ENCODE data around the gene CMTM5.

CMTM5 gene

GRCh38 chr14:23404331-23404900 lies 27.6 kb downstream of the CMTM5 start:
- no peak for TF ChIP-seq CTCF (IDR thresholded peaks at IDR 0.05)
- H3K4me3 ChIP-seq (ENCODE audit: low read depth in 1 of 2, low read length in 1 of 2) = no peak overlapping the region

GRCh38 chr14:23405096-23405495 lies 28.2 kb downstream of the CMTM5 start:
- H3K9me3 ChIP-seq = no peaks in the 10 kb centered on the region
- no peak overlapping the region for H3K4me3 ChIP-seq (ENCODE audit: low read depth in 1 of 2, low read length in 1 of 2)
- H3K36me3 ChIP-seq = no peaks in the 10 kb centered on the region
- H3K27ac ChIP-seq = no peak overlapping the region
- no peak for TF ChIP-seq CTCF (IDR thresholded peaks at IDR 0.05)
- H3K27me3 ChIP-seq = no peaks in the 10 kb centered on the region
- H3K4me1 ChIP-seq (ENCODE audit: control insufficient read depth in 1 of 2, insufficient read depth in 1 of 2, low read depth in 1 of 2, low read length in 1 of 2) = no peaks in the 10 kb centered on the region

More at GRCh38 chr14:23404331-23404900, 27.6 kb downstream of the CMTM5 start:
- no peaks in the 10 kb centered on the region for H3K27me3 ChIP-seq
- no peaks in the 10 kb centered on the region for H3K9me3 ChIP-seq
- no peaks in the 10 kb centered on the region for H3K4me1 ChIP-seq (ENCODE audit: control insufficient read depth in 1 of 2, insufficient read depth in 1 of 2, low read depth in 1 of 2, low read length in 1 of 2)
- H3K27ac ChIP-seq = no peak overlapping the region
- H3K36me3 ChIP-seq = no peaks in the 10 kb centered on the region

DNA sequence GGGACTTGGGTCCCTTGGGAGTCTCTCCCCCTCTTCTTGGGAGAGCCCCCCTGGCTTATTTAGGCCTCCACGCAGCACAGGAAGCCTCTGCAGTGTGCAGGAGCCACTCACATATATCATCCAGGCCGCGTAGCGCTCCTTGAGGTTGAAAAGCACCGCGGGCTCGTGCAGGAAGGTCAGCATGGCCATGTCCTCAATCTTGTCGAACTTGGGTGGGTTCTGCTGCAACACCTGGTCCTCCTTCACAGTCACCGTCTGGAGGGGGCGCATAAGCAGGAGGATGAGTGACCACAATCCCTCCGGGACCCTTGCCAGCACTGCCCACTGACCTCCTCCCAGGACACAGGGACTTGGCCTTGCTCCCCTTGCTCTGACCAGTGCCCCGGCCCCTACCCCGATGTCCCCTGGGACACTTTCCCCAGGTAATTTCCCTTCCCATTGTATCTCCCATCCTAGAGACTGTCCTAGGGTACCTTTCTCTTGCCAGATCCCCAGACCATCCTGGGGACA lies 28.7 kb downstream of the CMTM5 start:
- H3K4me3 ChIP-seq (ENCODE audit: low read depth in 1 of 2, low read length in 1 of 2) = no peak overlapping the region
- no peaks in the 10 kb centered on the region for H3K36me3 ChIP-seq
- H3K27ac ChIP-seq = no peak overlapping the region
- H3K4me1 ChIP-seq (ENCODE audit: control insufficient read depth in 1 of 2, insufficient read depth in 1 of 2, low read depth in 1 of 2, low read length in 1 of 2) = no peaks in the 10 kb centered on the region
- H3K9me3 ChIP-seq = no peaks in the 10 kb centered on the region
- no peaks in the 10 kb centered on the region for H3K27me3 ChIP-seq
- TF ChIP-seq CTCF (IDR thresholded peaks at IDR 0.05) = no peak

DNA sequence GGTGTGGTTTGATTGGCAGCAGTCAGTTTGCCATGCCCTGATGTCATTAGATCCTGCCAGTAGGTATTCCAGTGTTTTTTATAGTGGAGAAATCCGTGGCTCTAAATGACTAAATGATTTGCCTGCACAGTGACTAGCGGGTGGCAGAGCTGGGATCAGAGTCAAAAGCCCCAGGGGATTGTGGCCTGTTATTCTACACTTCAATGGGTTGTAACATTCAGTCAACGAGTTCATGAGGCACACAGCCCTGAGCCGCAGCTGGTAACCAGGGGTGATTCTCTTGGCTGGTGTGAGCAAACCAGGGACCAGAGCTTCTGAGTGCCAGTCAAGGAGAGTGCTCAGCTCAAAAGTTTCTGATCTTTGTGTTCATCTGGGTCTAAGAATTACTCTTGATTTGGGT lies 29.4 kb downstream of the CMTM5 start:
- Histone ChIP-seq H3K27ac (no peak overlapping the region), H3K27me3 (no peaks in the 10 kb centered on the region), H3K9me3 (no peaks in the 10 kb centered on the region), H3K4me1 (ENCODE audit: control insufficient read depth in 1 of 2, insufficient read depth in 1 of 2, low read depth in 1 of 2, low read length in 1 of 2) (no peaks in the 10 kb centered on the region), H3K4me3 (ENCODE audit: low read depth in 1 of 2, low read length in 1 of 2) (no peak overlapping the region), H3K36me3 (no peaks in the 10 kb centered on the region)
- TF ChIP-seq CTCF (IDR thresholded peaks at IDR 0.05) = no peak

DNA sequence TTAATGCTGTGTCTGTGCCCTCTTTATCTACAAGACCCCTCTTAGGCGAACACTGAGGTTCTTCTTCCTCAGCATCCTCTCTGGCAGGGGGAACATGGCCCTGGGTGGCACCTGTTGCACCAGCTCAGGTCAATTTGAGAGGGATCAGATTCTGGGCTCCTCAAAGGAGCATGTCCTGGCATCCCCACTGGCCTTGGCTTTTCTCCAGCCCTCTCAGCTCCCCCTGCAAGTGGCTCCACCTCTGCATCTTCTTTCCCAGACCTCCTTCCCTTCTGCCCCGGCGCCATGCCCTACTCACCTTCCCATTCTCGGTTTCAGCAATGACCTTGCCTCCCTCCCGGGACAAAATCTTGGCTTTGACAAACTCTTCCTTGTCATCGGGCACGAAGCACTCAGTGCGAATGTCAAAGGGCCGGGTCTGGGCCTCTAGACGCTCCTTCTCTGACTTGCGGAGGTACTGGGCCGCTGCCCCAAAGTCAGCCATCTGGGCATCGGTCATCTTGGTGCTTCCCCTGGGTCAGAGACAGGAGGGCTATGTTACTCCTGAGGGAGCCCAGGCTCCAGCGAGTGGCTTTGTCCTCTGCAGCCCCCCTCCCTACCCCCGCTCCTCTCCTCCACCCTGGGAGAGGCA lies 30.0 kb downstream of the CMTM5 start:
- H3K4me3 ChIP-seq (ENCODE audit: low read depth in 1 of 2, low read length in 1 of 2) = no peak overlapping the region
- no peak overlapping the region for H3K27ac ChIP-seq
- H3K9me3 ChIP-seq = no peaks in the 10 kb centered on the region
- no peaks in the 10 kb centered on the region for H3K4me1 ChIP-seq (ENCODE audit: control insufficient read depth in 1 of 2, insufficient read depth in 1 of 2, low read depth in 1 of 2, low read length in 1 of 2)
- no peak for TF ChIP-seq CTCF (IDR thresholded peaks at IDR 0.05)
- H3K36me3 ChIP-seq = no peaks in the 10 kb centered on the region
- no peaks in the 10 kb centered on the region for H3K27me3 ChIP-seq
